GM10847 (cell line): ENCODE results near the gene ZP4.

ENCODE experiments used
- POLR2A ChIP-seq: IDR thresholded peaks from 2 replicates; pipeline ENCODE4 v1.6.1; 2011; ENCODE audit not compliant: insufficient read length; ENCODE audit errors: extremely low read depth

The ZP4 gene

DNA sequence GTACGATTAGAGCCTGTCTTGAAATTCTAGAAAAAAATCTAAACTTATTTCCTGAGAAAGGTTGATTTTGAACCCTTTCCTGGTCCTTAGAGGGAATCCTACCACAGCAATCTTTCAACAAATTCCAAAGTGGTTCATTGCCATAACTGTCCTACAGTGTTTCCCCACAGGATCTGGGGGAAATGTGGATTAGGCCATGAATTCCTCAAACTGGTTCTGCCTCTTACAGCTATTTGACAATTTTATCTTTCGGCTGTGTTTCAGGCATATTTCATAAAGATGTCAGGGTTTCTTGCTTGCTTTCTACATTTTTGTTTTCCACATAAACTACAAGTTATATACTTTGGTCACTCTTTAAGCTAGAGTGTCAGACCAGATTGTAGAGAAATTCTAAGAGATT, 544 bp upstream of the ZP4 start:
- TF ChIP-seq POLR2A, result no peak

DNA sequence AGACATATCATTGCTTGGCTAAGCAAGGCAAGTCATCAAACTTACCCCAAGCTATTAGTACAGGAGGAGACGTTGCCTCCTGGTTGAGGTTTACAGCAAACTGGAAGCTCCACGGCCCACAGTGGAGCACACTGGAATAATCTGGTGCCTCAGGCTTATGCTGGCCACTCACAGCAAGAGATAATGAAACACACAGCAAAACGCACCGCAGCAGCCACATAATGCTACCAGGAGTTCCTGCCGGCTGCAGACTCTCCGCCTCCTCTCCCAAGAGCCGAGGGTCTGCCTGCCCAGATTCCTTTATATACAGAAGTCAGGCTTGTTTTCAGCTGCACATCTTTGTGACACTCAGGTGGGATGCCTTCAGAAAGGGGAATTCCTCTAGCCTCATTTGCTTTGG, 306 bp downstream of the ZP4 start:
- no peak for TF ChIP-seq POLR2A

DNA sequence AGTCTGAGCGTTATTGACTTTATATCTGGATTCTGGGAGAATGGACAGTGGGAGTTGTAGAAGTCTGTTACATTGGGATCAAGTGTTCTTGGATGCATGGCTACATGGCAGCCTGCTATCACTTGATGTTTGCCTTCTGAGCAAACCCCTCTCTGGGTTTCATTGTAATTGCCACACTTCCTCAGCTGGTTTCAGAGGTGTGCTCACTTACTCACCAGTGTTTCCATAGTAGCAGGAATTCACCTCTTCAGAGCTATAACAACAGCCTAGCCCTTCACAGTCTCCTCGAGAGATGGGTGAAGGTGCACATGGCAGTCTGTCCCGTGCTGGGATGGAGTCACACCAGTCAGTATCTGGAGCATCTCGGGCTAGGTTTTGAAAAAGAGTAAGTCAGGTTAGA, 2.6 kb downstream of the ZP4 start:
- TF ChIP-seq POLR2A, result no peak

DNA sequence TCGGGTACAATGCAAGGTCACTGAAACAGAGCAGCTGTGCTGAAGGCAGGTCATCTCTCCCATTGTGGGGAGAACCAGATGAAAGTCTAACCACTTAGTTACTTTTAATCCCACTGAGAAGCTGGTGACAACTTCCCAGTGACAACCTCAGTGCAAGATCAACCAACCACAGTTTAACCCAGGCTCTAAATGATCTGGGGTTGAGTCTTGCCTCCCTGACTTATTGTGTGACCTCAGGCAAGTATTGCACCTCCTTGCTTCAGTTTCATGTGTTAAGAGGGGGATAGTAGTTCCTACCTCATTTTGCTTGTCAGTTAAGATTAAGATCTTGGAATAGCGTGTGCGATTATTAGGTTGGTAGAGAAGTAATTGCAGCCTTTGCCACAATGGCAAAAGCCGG, 3.2 kb downstream of the ZP4 start:
- no peak for TF ChIP-seq POLR2A

DNA sequence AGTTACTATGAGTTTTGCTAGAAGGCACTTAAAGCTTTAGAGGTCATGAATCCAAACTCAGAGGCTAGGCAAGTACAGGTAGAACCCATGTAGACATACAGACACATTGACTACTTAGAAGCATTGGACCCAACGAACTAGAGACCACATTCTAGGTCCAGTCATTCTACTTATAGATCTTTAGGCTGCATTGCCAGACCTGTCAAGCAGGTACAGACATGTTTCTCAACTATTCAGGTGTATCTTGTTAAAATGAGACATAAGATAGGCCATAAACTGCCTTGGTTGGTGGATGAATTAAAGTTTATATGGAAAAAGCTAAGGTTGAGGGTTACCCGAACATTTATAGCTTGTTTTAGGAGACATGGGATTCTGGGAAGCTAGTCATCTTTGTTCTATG, 6.5 kb downstream of the ZP4 start:
- no peak for TF ChIP-seq POLR2A

DNA sequence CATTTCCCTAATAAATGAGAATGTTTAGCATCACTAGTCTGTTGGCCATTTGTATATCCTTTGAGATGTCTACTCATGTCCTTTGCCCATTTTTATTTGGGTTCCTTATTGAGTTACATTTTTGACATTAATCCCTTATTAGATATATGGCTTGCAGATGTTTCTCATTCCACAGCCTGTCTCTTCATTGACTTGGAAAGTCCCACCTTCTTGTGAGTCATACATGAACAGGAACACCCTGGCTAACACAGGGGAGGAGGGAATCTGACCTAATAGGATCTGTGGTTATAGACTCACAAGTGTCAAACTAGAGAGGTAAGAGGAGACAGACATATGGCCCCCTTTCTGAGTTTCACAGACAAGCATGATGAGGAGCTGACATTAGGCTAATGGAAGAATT, 11.5 kb downstream of the ZP4 start:
- no peak for TF ChIP-seq POLR2A

DNA sequence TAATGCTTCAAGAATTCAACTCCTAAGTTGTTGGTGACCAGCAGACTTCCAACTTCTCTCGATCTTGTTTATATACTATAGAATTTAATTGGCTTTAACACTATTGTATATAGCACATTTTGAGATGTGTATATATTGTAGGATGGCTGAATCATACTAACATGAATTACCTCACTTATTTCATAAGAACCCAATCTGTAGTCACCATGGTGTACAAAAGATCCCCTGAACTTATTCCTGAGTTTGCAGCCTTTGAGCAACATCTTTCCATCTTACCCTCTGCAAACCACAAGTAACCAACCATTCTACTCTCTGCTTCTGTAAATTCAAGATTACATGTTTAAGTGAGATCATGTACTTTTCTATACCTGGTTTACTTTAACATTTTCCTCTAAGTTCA, 12.3 kb downstream of the ZP4 start:
- no peak for TF ChIP-seq POLR2A

DNA sequence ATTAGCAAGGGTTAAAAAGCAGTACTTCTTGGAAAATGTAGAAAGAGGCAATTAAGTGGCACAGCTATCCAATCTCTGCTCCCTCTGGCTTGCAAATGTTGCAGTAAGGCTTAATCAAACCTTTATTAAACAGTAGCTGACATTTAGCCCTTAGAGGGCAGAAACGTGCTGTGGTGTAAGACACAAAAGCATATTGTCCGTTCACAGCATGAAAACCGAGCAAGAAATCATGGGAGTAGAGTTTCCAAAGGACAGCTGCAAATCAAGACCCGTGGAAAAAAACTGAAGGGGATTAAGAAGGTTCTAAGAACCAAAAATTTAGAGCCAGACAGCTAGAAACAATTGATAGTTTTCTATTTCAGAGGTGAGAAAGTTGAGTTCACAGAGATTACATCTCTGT, 13.1 kb downstream of the ZP4 start:
- TF ChIP-seq POLR2A, result no peak

DNA sequence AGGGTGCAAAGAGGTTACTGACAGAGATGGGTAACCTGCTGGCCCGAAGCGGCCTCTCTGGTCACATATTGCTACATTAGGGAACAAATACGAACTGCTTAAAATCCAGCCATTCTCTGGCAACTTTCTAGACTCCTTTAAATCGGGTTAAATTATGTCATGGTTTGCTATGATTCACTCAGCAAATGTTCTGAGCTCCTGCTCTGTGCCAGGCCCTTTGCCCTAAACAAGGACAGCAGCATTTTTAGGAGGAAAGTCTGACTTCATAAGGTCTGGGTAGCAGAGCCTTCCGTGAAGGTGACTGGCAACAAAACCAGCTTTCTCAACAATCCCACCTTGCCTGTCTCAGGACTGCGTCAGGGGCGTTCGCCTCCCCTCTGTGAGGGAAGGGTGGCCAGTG, 15.4 kb downstream of the ZP4 start:
- no peak for TF ChIP-seq POLR2A

DNA sequence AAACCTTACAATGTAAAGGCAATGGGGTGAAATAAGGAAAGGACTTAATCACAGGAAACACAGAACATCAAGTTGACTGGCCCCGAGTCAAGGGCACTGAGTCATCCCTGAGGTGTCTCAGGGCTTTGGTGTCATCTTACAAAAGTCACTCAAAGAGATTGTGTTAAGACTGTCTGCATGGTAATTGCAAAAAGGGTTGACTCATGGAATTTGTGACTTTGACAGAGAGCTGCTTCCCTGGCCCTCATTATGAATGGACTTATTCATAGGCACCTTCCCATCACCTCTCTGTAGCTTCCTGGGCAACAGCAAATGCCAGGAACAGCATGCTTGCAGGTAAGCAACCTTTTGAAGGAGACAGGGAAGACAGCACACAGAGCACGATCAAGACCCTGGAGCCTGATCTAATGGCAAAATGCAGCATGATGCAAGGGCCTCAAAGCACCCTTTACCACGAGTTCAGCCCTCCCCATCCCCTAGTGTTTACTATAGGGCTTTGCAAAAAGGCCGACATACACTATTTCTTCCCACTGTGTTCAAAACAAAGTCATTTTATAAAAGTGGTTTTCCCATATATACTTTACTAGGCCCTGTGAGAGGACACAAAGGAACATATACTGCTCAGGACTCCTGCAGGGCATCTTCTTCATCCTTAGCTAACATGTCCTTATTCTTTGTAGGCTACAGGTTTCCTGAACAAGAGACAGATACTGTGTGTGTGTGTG, 17.1 kb downstream of the ZP4 start:
- TF ChIP-seq POLR2A, result no peak

DNA sequence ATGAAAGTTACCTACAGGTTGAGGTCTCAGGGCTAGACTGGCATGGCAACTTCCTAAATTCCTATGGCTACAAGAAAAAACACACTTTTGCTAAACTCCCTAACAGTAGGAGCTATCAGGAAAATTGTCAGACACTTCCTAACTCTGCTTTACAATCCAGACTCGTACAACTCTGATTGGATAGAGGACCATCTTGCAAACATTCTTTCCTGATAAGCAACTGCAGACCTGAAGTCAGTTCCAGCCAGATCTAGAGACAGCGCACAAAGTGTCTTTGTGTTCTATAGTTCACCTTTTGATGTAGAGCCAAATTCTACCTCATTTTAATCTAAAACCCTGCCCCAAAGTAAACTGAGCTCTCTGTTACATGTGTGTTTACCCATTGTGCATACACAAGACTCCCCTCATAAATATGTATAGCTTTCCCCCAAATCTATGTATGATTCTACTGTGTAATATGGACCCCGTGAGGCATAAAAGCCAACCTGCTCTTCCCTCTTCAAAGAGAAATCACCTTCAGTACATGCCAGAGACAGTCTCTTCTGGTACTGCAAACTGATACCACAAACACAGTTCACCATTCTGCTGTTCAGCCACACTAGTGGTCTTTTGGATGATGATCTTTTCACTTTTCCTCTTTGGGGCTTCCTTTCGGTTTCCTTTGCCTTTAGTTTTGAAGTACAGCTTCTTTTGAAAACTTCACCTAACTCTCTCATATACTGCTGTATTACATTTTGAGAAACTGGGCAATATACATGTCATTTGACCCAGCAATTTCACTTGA, 21.7 kb downstream of the ZP4 start:
- TF ChIP-seq POLR2A, result no peak

DNA sequence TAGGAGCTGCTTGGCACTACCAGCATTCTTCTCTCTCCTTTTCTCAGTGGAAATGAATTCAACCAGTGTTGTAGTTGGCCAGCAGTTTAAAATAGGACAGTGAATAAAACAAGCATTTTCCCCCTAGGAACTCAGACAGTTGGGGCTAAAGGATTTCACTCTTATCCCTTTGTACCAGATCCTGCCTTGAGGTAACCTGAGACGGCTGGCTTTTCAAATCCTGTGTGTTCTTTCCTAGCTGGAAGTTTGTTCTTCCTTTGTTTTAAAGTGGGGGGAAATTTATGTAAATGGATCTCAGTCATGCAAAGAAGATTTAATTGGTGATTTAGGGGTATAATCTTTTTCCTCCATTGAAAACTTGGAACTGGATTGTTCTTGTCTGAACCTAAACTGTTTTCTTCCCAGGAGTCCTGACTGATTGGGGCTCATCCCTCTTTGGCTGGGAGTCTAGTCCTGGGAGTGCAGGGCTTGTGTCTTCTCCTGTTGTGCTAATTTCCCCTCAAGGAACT, 23.3 kb downstream of the ZP4 start:
- no peak for TF ChIP-seq POLR2A

DNA sequence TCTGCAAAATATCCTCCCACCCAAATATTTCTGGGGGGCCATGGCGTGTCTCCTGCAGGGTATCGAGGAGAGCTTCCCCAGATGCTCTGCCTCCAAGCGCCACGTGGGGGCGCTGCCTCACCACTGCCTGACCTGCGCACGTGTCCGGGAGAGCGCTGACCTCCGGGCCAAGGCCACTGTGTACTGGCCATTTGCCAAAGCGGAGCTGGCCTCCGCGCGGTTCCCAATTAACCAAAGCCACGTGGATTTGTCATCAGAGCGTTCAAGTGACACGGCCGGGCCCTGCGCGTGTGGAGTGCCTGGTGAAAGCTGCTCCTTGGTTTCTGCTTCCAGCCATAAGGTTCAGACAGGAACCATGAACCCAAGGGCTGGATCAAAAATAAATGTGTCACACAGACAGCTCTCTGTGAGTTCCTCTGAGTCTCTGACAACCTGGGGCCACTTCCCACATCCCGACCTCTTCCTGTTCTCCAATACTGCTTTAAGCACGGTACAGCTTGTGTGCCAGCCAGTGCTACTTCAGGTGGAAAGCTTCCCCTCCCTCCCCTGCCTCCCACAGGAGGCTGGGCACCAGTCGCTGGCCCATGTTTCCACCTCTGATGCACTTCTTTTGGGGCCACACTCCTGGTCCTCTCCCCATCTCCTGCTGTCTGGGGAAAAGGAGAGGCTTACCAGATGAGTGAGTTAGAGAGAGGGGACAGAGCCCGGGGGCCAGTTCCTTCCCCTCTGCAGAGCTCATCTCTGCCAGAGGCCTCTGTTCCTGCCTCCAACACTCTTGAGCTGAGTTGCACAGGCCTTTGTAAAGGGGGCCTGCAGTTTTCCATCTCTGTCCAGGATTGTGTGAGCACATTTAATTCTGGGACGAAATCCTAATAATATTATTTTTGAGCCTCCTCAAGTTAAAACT, 26.1 kb downstream of the ZP4 start:
- no peak for TF ChIP-seq POLR2A

DNA sequence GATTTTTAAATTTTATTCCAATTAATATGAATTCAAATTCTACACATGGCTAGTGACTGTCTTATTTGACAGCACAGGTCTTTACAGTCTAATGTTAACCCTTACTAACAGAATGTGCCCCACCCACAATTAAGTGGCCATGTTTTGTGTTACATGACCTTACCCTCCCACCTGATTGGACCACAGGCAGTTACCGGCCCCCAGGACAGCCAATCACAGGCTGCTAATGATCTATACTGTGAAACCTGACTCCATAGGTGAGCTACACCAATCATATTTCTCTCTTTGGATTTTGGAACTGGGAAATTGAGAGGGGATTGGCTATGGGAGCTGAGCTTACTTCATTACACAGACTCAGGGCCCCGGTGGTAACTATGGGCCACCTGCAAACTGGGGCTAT, 27.5 kb downstream of the ZP4 start:
- TF ChIP-seq POLR2A, result no peak

DNA sequence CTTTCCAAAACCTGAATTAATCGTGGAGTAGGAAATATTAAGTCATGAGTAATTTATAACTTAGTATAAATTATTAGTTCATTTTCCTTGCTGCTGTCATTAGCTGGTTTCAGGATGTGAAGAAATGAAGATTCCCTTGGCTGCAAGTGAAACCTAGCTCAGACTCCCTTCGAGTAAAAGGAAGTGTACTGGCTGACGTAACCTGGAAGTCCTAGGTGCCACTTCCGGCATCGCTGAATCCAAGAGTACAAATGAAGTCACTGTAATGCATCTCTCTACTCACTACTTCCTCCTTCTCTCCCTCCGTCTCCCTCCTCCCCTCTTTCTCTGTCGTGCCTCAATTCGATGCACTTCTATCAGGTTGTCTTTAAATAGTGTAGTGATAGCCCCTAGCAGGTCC, 28.8 kb downstream of the ZP4 start:
- no peak for TF ChIP-seq POLR2A
